Chondrocyte (in vitro differentiated cells): ENCODE data around the gene C19orf38. TPM values are rescaled to one million over a fixed set of nuclear protein-coding genes. Genes with fewer than 3 reads are reported as not detected.
A peak's percentile ranks its signal among the peaks of the same experiment; 100 is the strongest.
"Not testable (repeated sequence)": the region's sequence is repeated elsewhere in the genome, so short reads cannot be mapped to it uniquely, and the experiment has no call there.

Experiments
- DNase-seq: peaks from one replicate; pipeline ENCODE4 v3.0.0; 2021; ENCODE audit warnings: mixed read lengths, low spot score
- H3K27ac Mint-ChIP-seq: one replicate; pipeline ENCODE4 v1.8.0; 2021; ENCODE audit warnings: mild to moderate bottlenecking, moderate library complexity, mixed read lengths; ENCODE audit not compliant: unreplicated experiment
- H3K27me3 Mint-ChIP-seq: 2 replicates; pipeline ENCODE4 v1.8.0; 2021; ENCODE audit warnings: low read depth, mixed read lengths
- H3K36me3 Mint-ChIP-seq: 2 replicates; pipeline ENCODE4 v1.8.0; 2021; ENCODE audit warnings: low read depth, mixed read lengths
- H3K4me1 Mint-ChIP-seq: 2 replicates; pipeline ENCODE4 v1.8.0; 2021; ENCODE audit warnings: low read depth, mild to moderate bottlenecking, mixed read lengths
- H3K4me3 Mint-ChIP-seq: one replicate; pipeline ENCODE4 v1.8.0; 2021; ENCODE audit warnings: mild to moderate bottlenecking, moderate library complexity, mixed read lengths; ENCODE audit not compliant: unreplicated experiment
- H3K9me3 Mint-ChIP-seq: 2 replicates; pipeline ENCODE4 v1.8.0; 2021; ENCODE audit warnings: low read depth, mixed read lengths
- CTCF ChIP-seq: fragments of 200-600 bp; sonication (generic); IDR thresholded peaks from 2 replicates; pipeline ENCODE4 v1.5.0; 2021; ENCODE audit warnings: antibody characterized with exemption, mild to moderate bottlenecking, moderate library complexity
- total RNA-seq: library from RNA; stranded (reverse); gene quantifications from 3 replicates; pipeline ENCODE4 v1.2.1, GENCODE V29; 2021

Gene C19orf38
- total RNA-seq, 1 donor from 2014 or later, result 0.30 TPM

GRCh38 chr19:10854350-10855089, 6.3 kb downstream of the C19orf38 start:
- Mint-ChIP-seq H3K4me3 (no peak overlapping the region), H3K9me3 (no peaks in the 10 kb centered on the region), H3K27ac (no peak overlapping the region), H3K27me3 (no peaks in the 10 kb centered on the region), H3K4me1 (peaks cover 4% of the 10 kb centered on the region), H3K36me3 (no peaks in the 10 kb centered on the region)
- TF ChIP-seq CTCF, result no peak
- no peak for DNase-seq

- H3K4me3 Mint-ChIP-seq, result no peak overlapping the region
- peak; percentile 68 for TF ChIP-seq CTCF
- no peak for DNase-seq
- H3K36me3 Mint-ChIP-seq, result no peaks in the 10 kb centered on the region
- no peaks in the 10 kb centered on the region for H3K9me3 Mint-ChIP-seq
- peaks cover 4% of the 10 kb centered on the region for H3K4me1 Mint-ChIP-seq
- H3K27me3 Mint-ChIP-seq, result no peaks in the 10 kb centered on the region
- no peak overlapping the region for H3K27ac Mint-ChIP-seq
These were observed 7.8 kb downstream of the C19orf38 start for GRCh38 chr19:10855879-10856522.

GRCh38 chr19:10856899-10857298, 8.7 kb downstream of the C19orf38 start:
- DNase-seq, H3K27ac Mint-ChIP-seq, H3K36me3 Mint-ChIP-seq, H3K9me3 Mint-ChIP-seq, H3K4me3 Mint-ChIP-seq, H3K27me3 Mint-ChIP-seq, H3K4me1 Mint-ChIP-seq: not testable (repeated sequence)

GRCh38 chr19:10858204-10858828, 10.1 kb downstream of the C19orf38 start:
- Mint-ChIP-seq H3K27ac (no peak overlapping the region), H3K4me3 (no peak overlapping the region), H3K36me3 (no peaks in the 10 kb centered on the region), H3K9me3 (no peaks in the 10 kb centered on the region), H3K4me1 (peaks cover 4% of the 10 kb centered on the region), H3K27me3 (no peaks in the 10 kb centered on the region)
- no peak for DNase-seq
- TF ChIP-seq CTCF, result peak; percentile 85

- H3K9me3 Mint-ChIP-seq, result no peaks in the 10 kb centered on the region
- peaks cover 15% of the 10 kb centered on the region for H3K4me1 Mint-ChIP-seq
- no peaks in the 10 kb centered on the region for H3K36me3 Mint-ChIP-seq
- peak; percentile 64 for TF ChIP-seq CTCF
- H3K27me3 Mint-ChIP-seq, result no peaks in the 10 kb centered on the region
- H3K27ac Mint-ChIP-seq, result no peak overlapping the region
- no peak overlapping the region for H3K4me3 Mint-ChIP-seq
- DNase-seq, result no peak
These were observed 13.0 kb downstream of the C19orf38 start for GRCh38 chr19:10861103-10861651.
